GM21447 (cell line): Measurements from ENCODE around the gene DYNLRB1.
A peak's percentile ranks its signal among the peaks of the same experiment; 100 is the strongest.
"Not testable (repeated sequence)": the region's sequence is repeated elsewhere in the genome, so short reads cannot be mapped to it uniquely, and the experiment has no call there.

Source experiments
- ATAC-seq: cut with Tn5 transposase; IDR thresholded peaks from one replicate; pipeline ENCODE4 v1.9.1; 2021; ENCODE audit not compliant: unreplicated experiment

Gene DYNLRB1

GRCh38 chr20:34511891-34512265 lies 4.3 kb upstream of the DYNLRB1 start:
- no peak for ATAC-seq

GRCh38 chr20:34512266-34512954 lies 3.8 kb upstream of the DYNLRB1 start:
- ATAC-seq = no peak

DNA sequence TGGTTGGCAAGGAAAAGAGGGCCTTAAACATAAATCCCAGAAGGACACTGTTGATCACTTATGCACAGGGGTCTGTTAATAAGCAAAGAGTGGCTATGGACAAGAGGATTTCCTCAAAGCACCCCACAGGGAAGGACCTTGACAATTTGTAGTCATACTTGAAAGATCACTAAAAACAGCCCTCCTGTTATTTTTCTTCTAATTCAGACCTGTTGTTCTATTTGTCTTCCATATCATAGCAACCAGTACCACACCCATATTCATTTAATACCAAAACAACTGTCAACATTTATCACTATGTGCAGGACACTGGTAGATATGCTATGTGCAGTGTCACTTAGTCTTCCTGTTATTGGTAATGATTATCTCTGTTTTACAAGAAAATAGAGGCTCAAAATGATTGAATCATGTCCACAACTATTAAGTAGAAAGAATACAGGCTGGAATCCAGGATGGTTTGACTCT lies 3.2 kb upstream of the DYNLRB1 start:
- ATAC-seq = no peak

DNA sequence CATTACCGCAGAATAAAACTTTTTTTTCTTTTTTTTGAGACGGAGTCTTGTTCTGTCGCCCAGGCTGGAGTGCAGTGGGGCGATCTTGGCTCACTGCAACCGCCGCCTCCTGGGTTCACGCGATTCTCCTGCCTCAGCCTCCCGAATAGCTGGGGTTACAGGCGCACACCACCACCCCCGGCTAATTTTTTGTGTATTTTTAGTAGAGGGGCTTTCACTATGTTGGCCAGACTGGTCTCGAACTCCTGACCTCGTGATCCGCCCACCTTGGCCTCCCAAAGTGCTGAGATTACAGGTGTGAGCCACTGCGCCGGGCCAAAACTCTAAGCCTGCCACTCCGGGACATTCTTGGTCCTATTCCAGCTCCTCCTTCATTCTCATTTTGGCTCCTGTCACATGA lies 2.2 kb upstream of the DYNLRB1 start:
- not testable (repeated sequence) for ATAC-seq

DNA sequence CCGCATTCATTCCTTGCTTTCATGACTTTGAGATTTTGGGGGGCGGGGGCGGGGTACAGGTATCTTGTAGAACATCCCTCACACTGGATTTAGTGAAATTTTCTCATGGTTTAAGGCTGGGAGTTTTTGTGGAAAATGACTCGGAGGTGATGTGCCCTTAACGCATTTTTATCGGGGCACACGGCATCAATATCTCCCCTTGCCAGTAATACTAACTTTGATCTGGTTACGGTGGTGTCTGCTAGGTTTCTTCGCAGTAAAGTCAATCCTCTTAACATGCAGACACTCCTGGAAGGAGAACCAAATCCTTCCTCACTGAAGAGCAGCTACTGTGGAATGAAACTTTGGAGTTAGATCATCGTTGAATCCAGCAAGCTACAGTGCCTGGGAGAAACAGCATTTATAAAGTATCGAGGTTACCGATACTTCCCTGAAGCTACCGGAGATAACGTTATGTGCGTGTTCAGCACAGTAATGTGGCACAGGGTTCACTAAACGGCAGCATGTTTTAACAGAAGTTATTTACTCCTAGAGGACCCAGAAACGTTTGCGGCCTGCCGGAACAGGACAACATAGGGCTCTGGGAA lies 1.2 kb upstream of the DYNLRB1 start:
- ATAC-seq = no peak

GRCh38 chr20:34515484-34516246 lies 557 bp upstream of the DYNLRB1 start:
- ATAC-seq = peak; percentile 60

GRCh38 chr20:34517114-34517505 lies 888 bp downstream of the DYNLRB1 start:
- no peak for ATAC-seq

DNA sequence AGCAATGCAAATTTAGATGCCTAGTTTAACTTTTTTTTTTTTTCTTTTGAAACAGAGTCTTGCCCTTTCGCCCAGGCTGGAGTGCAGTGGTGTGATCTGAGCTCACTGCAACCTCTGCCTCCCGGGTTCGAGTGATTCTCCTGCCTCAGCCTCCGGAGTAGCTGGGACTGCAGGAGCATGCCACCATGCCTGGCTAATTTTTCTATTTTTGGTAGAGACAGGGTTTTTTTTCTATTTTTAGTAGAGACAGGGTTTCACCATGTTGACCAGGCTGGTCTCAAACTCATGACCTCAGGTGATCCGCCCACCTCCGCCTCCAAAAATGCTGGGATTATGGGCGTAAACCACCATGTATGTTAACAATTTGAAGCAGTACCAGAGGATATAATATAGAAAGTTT lies 2.6 kb downstream of the DYNLRB1 start:
- ATAC-seq = not testable (repeated sequence)

DNA sequence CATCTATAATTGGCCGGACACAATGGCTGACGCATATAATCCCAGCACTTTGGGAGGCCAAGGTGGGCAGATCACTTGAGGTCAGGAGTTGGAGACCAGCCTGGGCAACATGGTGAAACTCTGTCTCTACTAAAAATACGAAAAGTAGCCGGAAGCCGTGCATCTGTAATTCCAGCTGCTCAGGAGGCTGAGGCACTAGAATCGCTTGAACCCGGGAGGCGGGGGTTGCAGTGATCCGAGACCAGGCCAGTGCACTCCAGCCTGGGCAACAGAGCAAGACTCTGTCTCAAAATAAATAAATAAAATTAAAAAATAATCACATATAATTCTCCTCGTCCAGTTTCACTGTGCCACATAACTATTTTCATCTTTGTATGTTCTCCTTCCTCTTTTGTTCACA lies 3.6 kb downstream of the DYNLRB1 start:
- not testable (repeated sequence) for ATAC-seq

- no peak for ATAC-seq
Observed at GRCh38 chr20:34522969-34523871, 7.0 kb downstream of the DYNLRB1 start.

- no peak for ATAC-seq
Observed at GRCh38 chr20:34524426-34524825, 8.2 kb downstream of the DYNLRB1 start.

DNA sequence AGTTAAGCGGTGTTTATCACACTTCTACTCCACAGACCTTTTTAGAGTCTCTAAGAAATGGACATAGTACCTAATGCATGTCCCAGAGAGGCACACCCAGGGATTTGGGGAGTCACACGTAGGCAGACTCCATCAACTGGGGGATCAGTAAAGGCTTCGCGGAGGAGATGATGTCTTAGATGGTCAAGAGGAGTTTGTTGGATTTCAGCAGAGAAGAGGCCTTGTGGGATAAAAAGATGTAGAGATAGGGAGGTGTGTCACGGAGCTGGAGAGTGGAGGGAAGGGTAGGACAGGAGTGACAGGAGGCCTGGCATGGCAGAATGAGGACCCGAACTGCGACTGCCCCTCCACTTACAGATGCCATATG lies 9.1 kb downstream of the DYNLRB1 start:
- no peak for ATAC-seq

- ATAC-seq = no peak
Observed at GRCh38 chr20:34525709-34526416, 9.6 kb downstream of the DYNLRB1 start.

- ATAC-seq = no peak
Observed at GRCh38 chr20:34526466-34526865, 10.2 kb downstream of the DYNLRB1 start.

DNA sequence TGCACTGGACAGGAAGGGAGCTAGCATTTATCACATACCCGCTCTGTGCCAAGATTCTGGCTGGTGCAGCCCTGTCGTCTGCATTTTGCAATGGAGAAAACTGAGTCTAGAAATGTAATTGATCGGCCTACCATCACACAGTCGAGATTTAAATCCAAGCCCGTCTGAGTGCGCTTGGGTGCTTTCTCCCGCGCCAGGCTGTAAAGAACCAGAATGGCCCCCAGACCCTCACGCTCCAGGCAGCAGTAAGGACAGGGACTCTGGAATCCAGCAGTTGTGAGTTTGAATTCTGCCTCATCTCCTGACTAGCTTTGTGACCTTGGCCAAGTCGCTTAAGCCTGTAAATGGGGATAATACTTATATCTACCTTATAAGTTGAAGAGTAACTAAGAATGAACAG lies 10.8 kb downstream of the DYNLRB1 start:
- no peak for ATAC-seq

- ATAC-seq = no peak
Observed at GRCh38 chr20:34528921-34529297, 12.7 kb downstream of the DYNLRB1 start.

DNA sequence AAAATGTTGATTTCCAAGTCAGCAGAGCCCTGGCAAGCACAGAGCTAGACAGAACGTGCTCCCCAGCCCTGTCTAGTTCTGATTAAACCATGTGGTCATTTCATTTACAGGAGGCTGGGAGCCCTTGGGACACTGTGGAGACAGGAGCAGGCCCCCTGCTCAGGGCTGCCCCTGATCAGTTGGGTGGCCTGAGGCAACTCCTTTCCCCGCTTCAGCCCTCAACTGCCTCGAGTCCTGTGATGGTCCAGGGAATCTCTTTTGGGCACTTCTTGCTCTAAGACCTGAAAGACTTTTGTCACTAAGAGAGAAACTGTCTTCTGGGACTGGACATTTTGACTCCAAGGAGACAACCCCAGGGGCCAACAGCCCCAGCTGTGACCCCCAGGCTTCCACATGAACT lies 13.5 kb downstream of the DYNLRB1 start:
- no peak for ATAC-seq

DNA sequence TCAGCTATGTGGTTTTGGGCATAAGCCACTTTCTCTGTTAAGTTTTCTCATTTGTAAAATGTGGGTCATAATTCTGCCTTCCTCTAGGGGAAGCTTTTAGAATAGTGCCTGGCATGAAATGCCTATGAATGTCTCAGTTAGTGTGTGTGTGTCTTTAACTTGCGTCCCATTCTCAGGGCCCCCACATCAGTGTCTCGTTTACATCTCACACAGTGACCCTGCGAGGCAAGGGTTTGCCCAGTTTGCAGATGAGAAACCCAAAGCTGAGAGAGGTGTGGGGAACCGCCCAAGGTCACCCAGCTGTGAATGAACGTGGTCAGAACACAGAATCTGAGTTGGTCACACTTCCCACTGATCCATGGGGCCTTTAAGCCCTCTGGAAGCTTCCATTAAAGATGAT lies 14.1 kb downstream of the DYNLRB1 start:
- ATAC-seq = no peak

- ATAC-seq = no peak
Observed at GRCh38 chr20:34531608-34532265, 15.5 kb downstream of the DYNLRB1 start.

- ATAC-seq = no peak
Observed at GRCh38 chr20:34532320-34532719, 16.1 kb downstream of the DYNLRB1 start.
